Activated B cell treated with CpG ODN at 0.5 μM for 24 hours (primary cell): ENCODE measurements around the gene ARHGAP30. TPM values are rescaled to one million over a fixed set of nuclear protein-coding genes. Genes with fewer than 3 reads are reported as not detected.
"Not testable (repeated sequence)": the region's sequence is repeated elsewhere in the genome, so short reads cannot be mapped to it uniquely, and the experiment has no call there.

Experiments
- ATAC-seq: fragments of 200-7000 bp; cut with Tn5 transposase; one replicate; pipeline ENCODE4 v1.10.0; 2021; ENCODE audit warnings: low read depth, mild to moderate bottlenecking, moderate library complexity
- CTCF ChIA-PET: fragments of 350-600 bp; sonication (Branson Sonifier 250); formaldehyde crosslinking; loops from one replicate; lab custom pipeline; 2021; ENCODE audit warnings: antibody characterized with exemption; lab: Charles Lee
- POLR2A ChIA-PET: fragments of 350-600 bp; sonication (Branson Sonifier 250); formaldehyde crosslinking; loops from one replicate; lab custom pipeline; 2021; ENCODE audit warnings: antibody characterized with exemption; lab: Charles Lee
- DNase-seq: peaks from one replicate; pipeline ENCODE4 v3.0.0; 2022
- H3K27ac Mint-ChIP-seq: one replicate; pipeline ENCODE4 v1.8.0; 2020; ENCODE audit warnings: mixed read lengths
- H3K27me3 Mint-ChIP-seq: one replicate; pipeline ENCODE4 v1.8.0; 2021; ENCODE audit warnings: mixed read lengths
- H3K36me3 Mint-ChIP-seq: one replicate; pipeline ENCODE4 v1.8.0; 2021; ENCODE audit warnings: low read depth, mixed read lengths
- H3K4me1 Mint-ChIP-seq: one replicate; pipeline ENCODE4 v1.8.0; 2021; ENCODE audit warnings: mixed read lengths
- H3K4me3 Mint-ChIP-seq: one replicate; pipeline ENCODE4 v1.8.0; 2020; ENCODE audit warnings: mild to moderate bottlenecking, mixed read lengths
- H3K9me3 Mint-ChIP-seq: one replicate; pipeline ENCODE4 v1.8.0; 2020; ENCODE audit warnings: mixed read lengths
- intact Hi-C: fragments of 100-400 bp; cut with micrococcal nuclease; formaldehyde crosslinking; loops from one replicate; pipeline ENCODE4 v1.15.1; 2024
- total RNA-seq: library from RNA; stranded (reverse); gene quantifications from 2 replicates; pipeline ENCODE4 v1.2.3, GENCODE V29; 2022
- TF ChIP-seq, protein P1 (sequence below): fragments of 200-600 bp; IDR thresholded peaks from one replicate; pipeline ENCODE4 v1.8.0; 2022; ENCODE audit warnings: antibody characterized with exemption, mild to moderate bottlenecking

The ARHGAP30 gene
- total RNA-seq, 1 donor from 2014 or later = 158 TPM

DNA sequence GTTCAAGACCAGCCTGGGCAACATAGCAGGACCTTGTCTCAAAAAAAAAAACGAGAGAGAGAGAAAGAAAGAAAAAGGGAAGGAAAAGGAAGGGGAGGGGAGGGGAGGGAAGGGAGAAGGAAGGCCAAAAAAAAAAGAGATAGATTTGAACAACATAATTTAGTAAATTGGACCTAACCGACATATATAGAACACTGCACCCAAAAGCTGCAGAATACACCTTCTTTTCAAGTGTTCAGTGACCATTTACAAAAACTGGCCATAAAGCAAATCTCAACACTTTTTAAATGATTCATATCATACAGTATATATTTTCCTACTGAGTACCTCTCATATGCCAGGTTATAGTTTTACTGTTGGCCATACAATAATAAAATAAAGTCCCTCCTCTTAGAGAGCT, 37.8 kb downstream of the ARHGAP30 start:
- H3K4me3 Mint-ChIP-seq = no peak overlapping the region
- H3K27ac Mint-ChIP-seq = peak overlapping the region; percentile 37
- DNase-seq (no peak), ATAC-seq (no peak)
- no peaks in the 10 kb centered on the region for H3K27me3 Mint-ChIP-seq
- intact Hi-C loops = no loop called here
- ChIA-PET POLR2A (interaction anchor here (0.7 kb wide), 1 partner anchor 10 kb away, joined by 4 read pairs; no protein-coding TSS in a partner anchor), CTCF (no interaction called here)
- peaks cover 14% of the 10 kb centered on the region for H3K36me3 Mint-ChIP-seq
- TF ChIP-seq, protein P1, sequence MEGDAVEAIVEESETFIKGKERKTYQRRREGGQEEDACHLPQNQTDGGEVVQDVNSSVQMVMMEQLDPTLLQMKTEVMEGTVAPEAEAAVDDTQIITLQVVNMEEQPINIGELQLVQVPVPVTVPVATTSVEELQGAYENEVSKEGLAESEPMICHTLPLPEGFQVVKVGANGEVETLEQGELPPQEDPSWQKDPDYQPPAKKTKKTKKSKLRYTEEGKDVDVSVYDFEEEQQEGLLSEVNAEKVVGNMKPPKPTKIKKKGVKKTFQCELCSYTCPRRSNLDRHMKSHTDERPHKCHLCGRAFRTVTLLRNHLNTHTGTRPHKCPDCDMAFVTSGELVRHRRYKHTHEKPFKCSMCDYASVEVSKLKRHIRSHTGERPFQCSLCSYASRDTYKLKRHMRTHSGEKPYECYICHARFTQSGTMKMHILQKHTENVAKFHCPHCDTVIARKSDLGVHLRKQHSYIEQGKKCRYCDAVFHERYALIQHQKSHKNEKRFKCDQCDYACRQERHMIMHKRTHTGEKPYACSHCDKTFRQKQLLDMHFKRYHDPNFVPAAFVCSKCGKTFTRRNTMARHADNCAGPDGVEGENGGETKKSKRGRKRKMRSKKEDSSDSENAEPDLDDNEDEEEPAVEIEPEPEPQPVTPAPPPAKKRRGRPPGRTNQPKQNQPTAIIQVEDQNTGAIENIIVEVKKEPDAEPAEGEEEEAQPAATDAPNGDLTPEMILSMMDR = no peak
- peaks cover 16% of the 10 kb centered on the region for H3K4me1 Mint-ChIP-seq
- peaks cover 4% of the 10 kb centered on the region for H3K9me3 Mint-ChIP-seq

DNA sequence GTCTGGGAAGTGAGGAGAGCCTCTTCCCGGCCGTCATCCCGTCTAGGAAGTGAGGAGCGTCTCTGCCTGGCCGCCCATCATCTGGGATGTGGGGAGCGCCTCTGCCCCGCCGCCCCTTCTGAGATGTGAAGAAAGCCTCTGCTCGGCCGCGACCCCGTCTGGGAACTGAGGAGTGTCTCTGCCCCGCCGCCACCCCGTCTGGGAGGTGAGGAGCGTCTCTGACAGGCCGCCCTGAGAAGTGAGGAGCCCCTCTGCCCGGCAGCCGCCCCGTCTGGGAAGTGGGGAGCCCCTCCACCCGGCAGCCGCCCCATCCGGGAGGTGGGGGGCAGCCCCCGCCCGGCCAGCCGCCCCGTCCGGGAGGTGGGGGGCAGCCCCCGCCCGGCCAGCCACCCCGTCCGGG, 40.2 kb downstream of the ARHGAP30 start:
- H3K9me3 Mint-ChIP-seq, CTCF ChIA-PET, ATAC-seq, H3K27me3 Mint-ChIP-seq, H3K27ac Mint-ChIP-seq, H3K4me3 Mint-ChIP-seq, DNase-seq, POLR2A ChIA-PET, intact Hi-C loops: not testable (repeated sequence)
- H3K36me3 Mint-ChIP-seq = peaks cover 16% of the 10 kb centered on the region
- H3K4me1 Mint-ChIP-seq = peaks cover 18% of the 10 kb centered on the region

DNA sequence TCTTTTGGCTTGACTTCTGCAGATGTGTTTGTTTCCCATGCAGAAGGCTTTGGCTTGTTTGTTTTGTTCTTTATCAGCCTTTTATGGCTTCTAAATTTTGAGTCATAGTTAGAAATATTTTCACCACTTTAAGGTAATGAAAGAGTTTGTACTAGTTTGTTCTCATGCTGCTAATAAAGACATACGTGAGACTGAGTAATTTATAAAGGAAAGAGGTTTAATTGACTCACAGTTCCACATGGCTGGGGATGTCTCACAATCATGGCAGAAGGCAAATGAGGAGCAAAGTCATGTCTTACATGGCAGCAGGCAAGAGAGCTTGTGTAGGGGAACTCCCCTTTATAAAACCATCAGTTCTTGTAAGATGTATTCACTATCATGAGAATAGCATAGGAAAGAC, 42.7 kb downstream of the ARHGAP30 start:
- H3K36me3 Mint-ChIP-seq = peaks cover 13% of the 10 kb centered on the region
- H3K4me1 Mint-ChIP-seq = peaks cover 12% of the 10 kb centered on the region
- DNase-seq, ATAC-seq, H3K4me3 Mint-ChIP-seq, H3K27ac Mint-ChIP-seq, H3K9me3 Mint-ChIP-seq, intact Hi-C loops, H3K27me3 Mint-ChIP-seq: not testable (repeated sequence)
- ChIA-PET CTCF (interaction anchor here (2.3 kb wide), 1 partner anchor 29 kb away, joined by 7 read pairs; no protein-coding TSS in a partner anchor), POLR2A (interaction anchor here (0.6 to 0.9 kb wide), 4 partner anchors 13 to 363 kb away, joined by 5 to 13 read pairs (median 6); partner anchors contain the start of gene USF1)

DNA sequence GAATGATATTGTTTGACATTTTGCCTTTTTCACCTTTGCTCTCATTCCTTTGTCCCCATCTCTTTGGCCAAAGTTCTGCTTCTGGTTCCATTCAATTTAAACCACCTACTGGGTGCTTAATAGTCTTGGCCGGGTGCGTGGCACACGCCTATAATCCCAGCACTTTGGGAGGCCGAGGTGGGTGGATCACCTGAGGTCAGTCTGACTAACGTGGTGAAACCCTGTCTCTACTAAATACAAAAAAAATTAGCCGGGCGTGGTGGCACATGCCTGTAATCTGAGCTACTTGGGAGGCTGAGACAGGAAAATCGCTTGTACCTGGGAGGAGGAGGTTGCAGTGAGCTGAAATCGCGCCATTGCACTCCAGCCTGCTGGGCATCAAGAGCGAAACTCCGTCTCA, 47.3 kb downstream of the ARHGAP30 start:
- CTCF ChIA-PET = interaction anchor here (2.9 kb wide), 1 partner anchor 25 kb away, joined by 17 read pairs; no protein-coding TSS in a partner anchor
- peaks cover 33% of the 10 kb centered on the region for H3K4me1 Mint-ChIP-seq
- H3K9me3 Mint-ChIP-seq, H3K27ac Mint-ChIP-seq, ATAC-seq, DNase-seq, H3K36me3 Mint-ChIP-seq, intact Hi-C loops, H3K27me3 Mint-ChIP-seq: not testable (repeated sequence)
- POLR2A ChIA-PET = interaction anchor here (2.6 to 2.7 kb wide), 2 partner anchors 24 to 74 kb away, joined by 16 to 63 read pairs; partner anchors contain the start of gene USF1
- peak overlapping the region; percentile 7 for H3K4me3 Mint-ChIP-seq

DNA sequence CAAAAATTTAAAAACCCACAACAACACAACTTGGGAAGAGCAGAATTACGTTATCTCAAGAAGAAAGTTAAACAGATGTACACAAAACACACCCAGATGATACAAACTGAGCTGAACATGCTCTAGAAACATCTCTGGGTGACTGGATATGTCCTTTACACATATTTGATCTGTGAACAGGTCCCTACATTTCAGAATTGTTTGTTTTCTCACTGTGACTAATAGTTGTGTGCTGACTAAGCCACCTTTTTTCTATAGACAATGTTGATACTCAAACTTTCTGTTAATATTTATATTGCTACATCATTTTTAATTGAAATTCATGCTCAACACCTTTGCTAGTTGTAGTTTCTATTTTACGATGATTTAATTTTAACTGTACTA, 47.7 kb downstream of the ARHGAP30 start:
- Mint-ChIP-seq H3K36me3 (peaks cover 3% of the 10 kb centered on the region), H3K4me1 (peaks cover 30% of the 10 kb centered on the region), H3K27me3 (no peaks in the 10 kb centered on the region), H3K27ac (no peak overlapping the region), H3K9me3 (peaks cover 2% of the 10 kb centered on the region), H3K4me3 (peak overlapping the region; percentile 95)
- DNase-seq = no peak
- ChIA-PET CTCF (interaction anchor here (2.1 to 2.9 kb wide), 2 partner anchors 18 to 25 kb away, joined by 9 to 17 read pairs; partner anchors contain the start of gene TSTD1), POLR2A (interaction anchor here (1.5 to 2.7 kb wide), 4 partner anchors 17 to 132 kb away, joined by 4 to 63 read pairs (median 28); partner anchors contain the start of genes TSTD1, UFC1 and USF1)
- ATAC-seq = no peak
- TF ChIP-seq, protein P1 = no peak
- intact Hi-C loops = loop anchor here (1.0 to 2.0 kb wide), 5 partner anchors 9 to 47 kb away; partner anchors contain the start of genes ARHGAP30 and USF1

DNA sequence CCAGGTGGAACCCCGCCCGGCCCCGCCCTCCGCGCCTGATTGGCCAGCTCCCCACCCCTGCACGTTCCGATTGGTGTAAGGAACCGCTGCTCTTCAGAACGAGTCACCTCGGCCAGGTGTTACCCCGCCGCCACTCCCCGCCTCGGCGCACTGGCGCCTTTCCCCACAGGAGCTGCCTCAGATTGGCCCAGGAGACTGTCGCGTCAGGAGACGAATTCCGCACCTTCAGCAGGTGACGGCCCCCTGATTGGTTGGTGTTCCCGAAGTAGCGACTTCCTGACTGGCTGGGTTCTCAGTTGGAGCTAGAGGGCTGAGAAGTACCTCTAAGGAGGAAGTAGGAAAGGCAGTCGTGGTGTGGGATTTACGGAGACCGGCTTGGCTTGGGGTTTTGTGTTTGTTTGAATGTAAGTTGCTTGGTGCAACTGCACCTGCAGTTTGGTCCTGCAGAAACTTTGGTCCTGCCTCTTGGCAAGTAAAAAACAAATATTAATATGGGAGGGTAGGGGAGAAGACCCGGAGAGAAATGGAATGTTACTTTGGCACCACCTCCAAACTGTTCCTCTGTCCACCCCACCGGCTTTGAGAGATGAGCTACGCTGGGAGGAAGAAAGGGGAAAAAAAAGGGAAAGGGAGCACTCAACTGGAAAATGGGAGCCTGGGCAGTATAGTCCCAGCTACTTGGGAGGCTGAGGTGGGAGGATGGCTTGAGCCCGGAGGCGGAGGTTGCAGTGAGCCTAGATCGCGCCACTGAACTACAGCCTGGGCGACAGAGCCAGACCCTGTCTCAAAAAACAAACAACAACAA, 48.3 kb downstream of the ARHGAP30 start:
- intact Hi-C loops = loop anchor here (1.0 to 2.0 kb wide), 5 partner anchors 8 to 47 kb away; partner anchors contain the start of genes ARHGAP30 and USF1
- Mint-ChIP-seq H3K27ac (peak overlapping the region; percentile 91), H3K9me3 (no peaks in the 10 kb centered on the region), H3K4me1 (peaks cover 27% of the 10 kb centered on the region), H3K27me3 (no peaks in the 10 kb centered on the region), H3K36me3 (no peaks in the 10 kb centered on the region), H3K4me3 (peak overlapping the region; percentile 95)
- ChIA-PET POLR2A (interaction anchor here (0.5 to 2.7 kb wide), 18 partner anchors 9 to 682 kb away, joined by 3 to 63 read pairs (median 4); partner anchors contain the start of genes ARHGAP30, NIT1, PFDN2 and TSTD1), CTCF (interaction anchor here (0.8 to 2.9 kb wide), 5 partner anchors 18 to 97 kb away, joined by 3 to 17 read pairs (median 9); partner anchors contain the start of genes KLHDC9, NIT1, PFDN2 and TSTD1)
- DNase-seq (peak; percentile 74), ATAC-seq (peak; percentile 92)
- TF ChIP-seq, protein P1 = no peak
